Activated CD4-positive, alpha-beta T cell treated with anti-CD3 and anti-CD28 coated beads for 36 hours (primary cell): ENCODE data around the gene SMOC1. TPM values are rescaled to one million over a fixed set of nuclear protein-coding genes. Genes with fewer than 3 reads are reported as not detected.

Experiments
- ATAC-seq: fragments of 200-7000 bp; cut with Tn5 transposase; one replicate; pipeline ENCODE4 v1.10.0; 2021; ENCODE audit warnings: mild to moderate bottlenecking, moderate library complexity
- CTCF ChIA-PET: fragments of 350-600 bp; sonication (Branson Sonifier 250); formaldehyde crosslinking; loops from one replicate; lab custom pipeline; 2021; ENCODE audit warnings: antibody characterized with exemption; lab: Charles Lee
- POLR2A ChIA-PET: fragments of 350-600 bp; sonication (Branson Sonifier 250); formaldehyde crosslinking; loops from one replicate; lab custom pipeline; 2021; ENCODE audit warnings: antibody characterized with exemption, inconsistent platforms; lab: Charles Lee
- DNase-seq: peaks from one replicate; pipeline ENCODE4 v3.0.0-alpha.2; 2020
- H3K27ac Mint-ChIP-seq: one replicate; pipeline ENCODE4 v1.8.0; 2021; ENCODE audit warnings: mixed read lengths
- H3K27me3 Mint-ChIP-seq: one replicate; pipeline ENCODE4 v1.8.0; 2021; ENCODE audit warnings: mixed read lengths
- H3K36me3 Mint-ChIP-seq: one replicate; pipeline ENCODE4 v1.8.0; 2021; ENCODE audit warnings: low read depth, mixed read lengths
- H3K4me1 Mint-ChIP-seq: one replicate; pipeline ENCODE4 v1.8.0; 2021; ENCODE audit warnings: mixed read lengths
- H3K4me3 Mint-ChIP-seq: one replicate; pipeline ENCODE4 v1.8.0; 2021; ENCODE audit warnings: mild to moderate bottlenecking, moderate library complexity, mixed read lengths
- H3K9me3 Mint-ChIP-seq: one replicate; pipeline ENCODE4 v1.8.0; 2021; ENCODE audit warnings: low read depth, mixed read lengths
- intact Hi-C, 2 experiments: fragments of 100-400 bp; cut with DNase I in 1 of 2; cut with micrococcal nuclease in 1 of 2; formaldehyde crosslinking; loops; one replicate each; pipeline versions ENCODE4 v1.14.2 to v1.15.1; 2022 to 2024; cut with DNase I, micrococcal nuclease
- total RNA-seq, 2 experiments: library from RNA; stranded (reverse); gene quantifications; one replicate each; pipeline ENCODE4 v1.2.3, GENCODE V29; 2021

Gene SMOC1
- total RNA-seq, 2 experiments from 2014 or later: not detected

DNA sequence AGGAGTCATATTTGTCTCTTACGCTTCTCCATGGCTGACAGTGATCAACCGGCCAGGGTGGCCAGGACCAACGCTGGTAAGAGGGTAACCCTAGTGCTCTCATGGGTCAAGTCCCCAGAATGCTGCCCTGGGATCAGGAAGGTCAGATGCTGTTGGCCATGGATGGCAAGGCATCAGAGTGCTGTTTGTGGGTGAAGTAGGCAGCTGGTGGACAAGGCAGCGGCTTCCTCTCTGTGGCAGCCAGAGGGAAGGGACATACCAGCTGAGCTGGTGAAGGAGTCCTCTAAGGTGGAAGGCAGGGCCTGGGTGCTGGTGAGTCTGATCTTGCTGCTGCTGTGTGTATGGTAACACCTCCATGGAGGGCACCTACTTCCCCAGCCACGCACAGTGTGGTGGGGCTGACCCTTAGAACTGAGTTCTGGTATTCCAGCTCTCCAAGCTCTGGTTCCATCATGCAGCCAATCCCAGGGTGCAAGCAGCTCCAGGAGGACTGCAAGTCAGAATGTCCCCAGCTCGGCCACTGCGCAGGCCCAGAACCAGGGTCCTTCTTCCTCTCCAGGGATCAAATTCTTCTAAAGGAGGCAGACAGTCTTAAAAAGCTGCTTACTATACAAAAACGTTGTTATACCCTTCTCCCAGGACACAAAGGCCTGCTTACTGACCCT, 13.4 kb upstream of the SMOC1 start:
- no peak overlapping the region for H3K4me3 Mint-ChIP-seq
- H3K27ac Mint-ChIP-seq: no peak overlapping the region
- intact Hi-C loops: no loop called here
- peaks cover 7% of the 10 kb centered on the region for H3K9me3 Mint-ChIP-seq
- ATAC-seq: no peak
- H3K4me1 Mint-ChIP-seq: no peaks in the 10 kb centered on the region
- CTCF ChIA-PET: interaction anchor here (0.7 kb wide), 1 partner anchor 52 kb away, joined by 3 read pairs; no protein-coding TSS in a partner anchor
- H3K36me3 Mint-ChIP-seq: no peaks in the 10 kb centered on the region
- no peak for DNase-seq
- POLR2A ChIA-PET: no interaction called here
- H3K27me3 Mint-ChIP-seq: peaks cover 11% of the 10 kb centered on the region

DNA sequence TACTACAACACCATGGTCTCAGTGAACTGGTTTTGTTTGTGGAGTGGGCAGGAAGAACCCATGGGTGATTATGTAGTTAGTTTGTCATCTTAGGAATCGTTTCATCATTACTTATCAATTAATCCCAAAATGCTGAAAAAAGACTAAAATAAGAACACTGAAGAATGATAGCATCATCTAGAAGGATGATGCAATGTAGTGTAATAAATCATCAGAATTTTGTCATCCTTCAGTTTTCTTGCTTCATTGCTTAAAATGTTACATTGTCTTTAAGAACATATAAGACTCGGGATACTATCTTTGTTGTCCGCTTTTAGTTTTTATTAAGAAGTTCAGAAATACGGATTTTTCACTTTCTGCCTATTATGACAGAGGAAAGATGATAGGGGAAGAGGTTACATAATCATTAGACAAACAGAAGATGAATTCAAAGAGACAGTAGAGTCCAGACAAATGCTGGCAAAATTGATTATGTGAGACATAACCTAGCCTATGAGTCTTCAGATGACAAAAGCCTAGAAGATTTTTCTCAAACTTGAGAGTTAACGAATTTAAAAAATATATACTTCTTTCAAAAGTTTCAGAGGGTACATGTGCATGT, 10.8 kb upstream of the SMOC1 start:
- peak overlapping the region; percentile 40 for H3K27ac Mint-ChIP-seq

DNA sequence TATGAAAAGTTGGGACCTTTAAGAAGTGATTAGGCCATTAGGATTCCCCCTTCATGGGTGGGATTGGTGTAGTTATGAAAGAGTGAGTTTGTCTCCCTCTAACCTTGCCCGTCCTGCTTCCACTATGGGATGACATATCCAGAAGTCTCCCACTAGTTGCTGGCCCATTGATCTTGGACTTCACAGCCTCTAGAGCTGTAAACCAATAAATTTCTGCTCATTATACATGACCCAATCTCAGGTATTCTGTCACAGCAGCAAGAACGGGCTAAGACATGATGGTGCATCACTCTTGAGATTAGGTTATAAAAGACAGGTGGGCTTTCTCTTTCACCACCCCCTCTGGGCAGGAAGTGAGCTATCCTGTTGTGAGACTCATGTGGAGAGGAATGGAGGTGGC, 8.6 kb upstream of the SMOC1 start:
- Mint-ChIP-seq H3K36me3 (no peaks in the 10 kb centered on the region), H3K9me3 (peaks cover 1% of the 10 kb centered on the region), H3K27ac (no peak overlapping the region), H3K4me3 (no peak overlapping the region), H3K27me3 (peaks cover 14% of the 10 kb centered on the region), H3K4me1 (no peaks in the 10 kb centered on the region)
- CTCF ChIA-PET: interaction anchor here (0.6 kb wide), 1 partner anchor 115 kb away, joined by 3 read pairs; no protein-coding TSS in a partner anchor
- intact Hi-C loops: no loop called here
- DNase-seq: no peak
- ATAC-seq: no peak
- POLR2A ChIA-PET: no interaction called here

More for the DNA sequence above, 10.8 kb upstream of the SMOC1 start:
- H3K4me1 Mint-ChIP-seq: no peaks in the 10 kb centered on the region
- H3K9me3 Mint-ChIP-seq: peaks cover 7% of the 10 kb centered on the region
- ChIA-PET CTCF (no interaction called here), POLR2A (no interaction called here)
- H3K27me3 Mint-ChIP-seq: peaks cover 18% of the 10 kb centered on the region
- ATAC-seq (no peak), DNase-seq (no peak)
- H3K36me3 Mint-ChIP-seq: no peaks in the 10 kb centered on the region
- H3K4me3 Mint-ChIP-seq: no peak overlapping the region
- intact Hi-C loops: no loop called here

DNA sequence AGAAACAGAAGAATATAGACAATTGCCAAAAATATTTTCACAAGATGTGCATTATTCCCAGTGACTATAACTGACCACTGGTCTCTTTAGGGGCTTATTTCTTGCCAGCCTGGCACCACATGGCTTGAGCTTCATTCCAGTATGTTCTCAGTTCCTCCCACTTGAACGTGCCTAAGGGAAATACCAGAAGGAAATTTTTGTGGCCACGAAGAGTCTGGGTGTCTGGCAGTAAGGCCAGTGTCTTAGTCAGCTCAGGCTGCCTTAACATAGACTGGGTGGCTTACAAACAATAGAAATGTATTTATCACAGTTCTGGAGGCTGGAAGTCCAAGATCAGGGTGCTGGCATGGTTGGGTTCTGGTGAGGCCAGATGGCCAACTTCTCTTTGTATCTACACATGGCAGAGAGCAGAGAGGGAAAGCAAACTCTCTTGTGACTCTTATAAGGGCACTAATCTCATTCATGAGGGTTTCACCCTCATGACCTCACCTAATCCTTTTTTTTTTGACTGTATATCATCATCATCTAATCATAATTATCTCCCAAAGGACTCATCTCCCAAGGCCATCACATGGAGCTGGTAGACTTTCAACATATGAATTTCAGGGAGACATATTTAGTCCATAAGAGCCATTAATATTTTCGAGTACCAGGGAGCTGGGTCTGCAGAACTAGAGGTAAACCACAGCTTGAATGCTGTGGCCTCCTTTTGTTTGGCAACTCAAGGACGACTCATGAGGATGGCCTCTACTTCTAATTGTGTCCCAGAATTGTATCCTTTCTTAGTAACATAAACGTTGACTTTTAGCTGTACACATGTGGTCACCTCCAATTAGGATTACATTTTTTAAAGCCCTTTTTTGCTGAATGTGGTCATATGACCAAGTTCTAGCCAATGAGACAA, 5.1 kb upstream of the SMOC1 start:
- intact Hi-C loops: no loop called here
- Mint-ChIP-seq H3K4me1 (no peaks in the 10 kb centered on the region), H3K4me3 (no peak overlapping the region), H3K36me3 (no peaks in the 10 kb centered on the region), H3K27ac (no peak overlapping the region), H3K9me3 (no peaks in the 10 kb centered on the region), H3K27me3 (peaks cover 24% of the 10 kb centered on the region)
- ATAC-seq (no peak), DNase-seq (no peak)
- ChIA-PET CTCF (interaction anchor here (1.3 kb wide), 1 partner anchor 154 kb away, joined by 8 read pairs; no protein-coding TSS in a partner anchor), POLR2A (no interaction called here)

DNA sequence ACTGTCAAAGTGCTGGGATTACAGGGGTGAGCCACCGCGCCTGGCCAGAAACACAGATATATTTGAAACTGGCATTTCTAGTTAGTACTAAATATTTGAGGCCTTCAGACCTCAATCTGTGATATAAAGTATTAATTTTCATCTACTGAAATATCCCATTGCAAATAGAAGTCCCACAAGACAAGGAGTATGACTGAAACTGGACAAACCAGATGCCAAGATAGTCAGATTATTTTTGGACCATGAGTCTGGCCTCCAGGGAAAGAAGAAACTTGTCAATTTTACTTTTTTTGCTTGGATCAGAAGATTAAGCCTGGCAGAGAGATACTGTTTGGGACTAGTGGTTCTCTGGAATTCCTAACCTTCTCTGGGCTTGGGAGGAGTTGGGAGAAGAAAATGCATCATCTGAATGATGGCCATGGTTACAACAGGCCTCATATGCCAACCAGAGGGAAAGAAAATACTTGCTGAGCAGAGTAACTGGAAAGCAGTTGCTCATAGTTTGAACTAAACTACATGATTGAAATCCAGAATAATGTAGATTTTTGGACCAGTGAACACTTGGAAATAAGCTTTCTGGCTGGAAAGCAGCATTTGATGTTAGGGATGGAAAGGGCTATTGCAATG, 2.9 kb upstream of the SMOC1 start:
- intact Hi-C loops: loop anchor here in 1 of 2 experiments (5.0 kb wide), 1 partner anchor 151 kb away; no protein-coding TSS in a partner anchor
- no peak overlapping the region for H3K27ac Mint-ChIP-seq
- no peaks in the 10 kb centered on the region for H3K4me1 Mint-ChIP-seq
- ATAC-seq: no peak
- H3K4me3 Mint-ChIP-seq: no peak overlapping the region
- no peaks in the 10 kb centered on the region for H3K9me3 Mint-ChIP-seq
- ChIA-PET POLR2A (no interaction called here), CTCF (interaction anchor here (0.6 to 1.3 kb wide), 2 partner anchors 10 to 817 kb away, joined by 3 to 6 read pairs; no protein-coding TSS in a partner anchor)
- no peak for DNase-seq
- no peaks in the 10 kb centered on the region for H3K36me3 Mint-ChIP-seq
- peaks cover 39% of the 10 kb centered on the region for H3K27me3 Mint-ChIP-seq

DNA sequence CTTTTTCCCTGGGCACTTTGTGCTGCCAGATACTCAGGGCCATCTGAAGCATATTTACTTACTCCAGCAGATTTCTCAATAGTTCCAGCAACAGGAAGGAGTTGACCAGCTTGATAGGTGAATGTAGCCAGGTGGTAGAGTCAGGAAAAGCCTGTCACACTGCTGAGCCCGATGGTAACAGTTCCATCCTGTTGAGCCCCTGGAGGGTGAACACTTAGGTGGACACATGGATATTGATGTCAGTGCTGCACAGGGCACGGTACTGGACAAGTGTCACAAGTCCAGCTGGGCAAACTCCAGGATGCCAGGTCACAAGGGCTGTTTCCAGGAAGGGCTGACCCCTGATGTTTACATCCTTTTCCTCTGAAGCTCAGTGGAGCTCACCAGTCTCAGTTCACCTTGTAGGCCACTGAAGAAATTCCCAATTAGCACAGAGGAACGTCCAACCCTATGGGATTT, 2.3 kb upstream of the SMOC1 start:
- H3K27me3 Mint-ChIP-seq: peaks cover 44% of the 10 kb centered on the region
- ChIA-PET CTCF (interaction anchor here (0.6 to 1.9 kb wide), 4 partner anchors 10 to 816 kb away, joined by 3 to 6 read pairs (median 4); no protein-coding TSS in a partner anchor), POLR2A (no interaction called here)
- H3K4me1 Mint-ChIP-seq: no peaks in the 10 kb centered on the region
- H3K36me3 Mint-ChIP-seq: no peaks in the 10 kb centered on the region
- H3K9me3 Mint-ChIP-seq: no peaks in the 10 kb centered on the region
- intact Hi-C loops: loop anchor here in 1 of 2 experiments (5.0 kb wide), 1 partner anchor 150 kb away; no protein-coding TSS in a partner anchor
- no peak for ATAC-seq
- no peak overlapping the region for H3K4me3 Mint-ChIP-seq
- no peak overlapping the region for H3K27ac Mint-ChIP-seq
- no peak for DNase-seq

DNA sequence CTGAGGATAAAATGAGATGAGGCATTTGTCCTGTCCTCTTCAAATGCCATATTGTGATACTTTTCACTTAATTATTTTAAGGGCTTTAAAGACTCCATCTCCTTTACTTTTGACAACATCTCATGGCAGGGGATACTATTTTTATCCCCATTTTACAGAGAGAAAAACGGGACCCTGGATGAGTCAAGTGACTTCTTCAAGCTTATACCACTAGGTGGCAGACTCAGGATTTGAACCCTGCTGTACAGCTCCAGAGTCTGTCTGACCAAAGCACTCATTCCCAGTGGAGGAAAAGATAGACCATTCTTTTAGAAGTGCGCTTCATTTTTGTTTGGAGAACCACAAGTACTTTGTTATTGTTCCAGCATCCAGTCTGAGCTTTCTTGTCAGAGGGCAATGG, 1.7 kb upstream of the SMOC1 start:
- H3K4me1 Mint-ChIP-seq: no peaks in the 10 kb centered on the region
- H3K4me3 Mint-ChIP-seq: no peak overlapping the region
- POLR2A ChIA-PET: no interaction called here
- no peak overlapping the region for H3K27ac Mint-ChIP-seq
- DNase-seq (no peak), ATAC-seq (no peak)
- H3K9me3 Mint-ChIP-seq: no peaks in the 10 kb centered on the region
- intact Hi-C loops: loop anchor here in 1 of 2 experiments (5.0 kb wide), 1 partner anchor 150 kb away; no protein-coding TSS in a partner anchor
- peaks cover 47% of the 10 kb centered on the region for H3K27me3 Mint-ChIP-seq
- CTCF ChIA-PET: interaction anchor here (0.9 to 1.9 kb wide), 6 partner anchors 9 to 691 kb away, joined by 3 to 6 read pairs (median 4); no protein-coding TSS in a partner anchor
- H3K36me3 Mint-ChIP-seq: no peaks in the 10 kb centered on the region

DNA sequence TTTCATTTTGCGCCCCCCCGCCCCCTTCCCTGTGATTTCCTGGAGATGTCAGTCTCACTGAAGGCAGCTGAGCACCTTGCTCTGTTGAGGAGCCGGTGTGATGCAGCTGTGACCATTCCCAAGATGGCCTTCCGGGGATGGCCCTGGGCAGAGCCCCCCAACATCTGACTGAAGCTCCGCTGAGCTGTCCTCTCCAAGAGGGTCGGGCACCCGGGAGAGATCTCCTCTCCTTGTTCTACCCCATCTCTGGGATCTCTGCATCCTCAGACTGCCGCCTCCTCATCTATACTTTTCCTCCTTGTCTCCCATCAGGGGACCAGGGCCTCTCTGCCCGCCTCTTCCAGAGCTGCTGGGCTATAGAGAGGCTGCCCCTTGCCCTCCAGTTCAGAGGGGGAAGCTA, 965 bp upstream of the SMOC1 start:
- ATAC-seq: no peak
- intact Hi-C loops: loop anchor here in 1 of 2 experiments (5.0 kb wide), 1 partner anchor 149 kb away; no protein-coding TSS in a partner anchor
- Mint-ChIP-seq H3K9me3 (no peaks in the 10 kb centered on the region), H3K4me3 (no peak overlapping the region), H3K4me1 (no peaks in the 10 kb centered on the region), H3K27ac (no peak overlapping the region), H3K27me3 (peaks cover 45% of the 10 kb centered on the region), H3K36me3 (no peaks in the 10 kb centered on the region)
- ChIA-PET POLR2A (no interaction called here), CTCF (interaction anchor here (0.9 to 1.9 kb wide), 8 partner anchors 9 to 690 kb away, joined by 3 to 4 read pairs (median 3); no protein-coding TSS in a partner anchor)
- no peak for DNase-seq

DNA sequence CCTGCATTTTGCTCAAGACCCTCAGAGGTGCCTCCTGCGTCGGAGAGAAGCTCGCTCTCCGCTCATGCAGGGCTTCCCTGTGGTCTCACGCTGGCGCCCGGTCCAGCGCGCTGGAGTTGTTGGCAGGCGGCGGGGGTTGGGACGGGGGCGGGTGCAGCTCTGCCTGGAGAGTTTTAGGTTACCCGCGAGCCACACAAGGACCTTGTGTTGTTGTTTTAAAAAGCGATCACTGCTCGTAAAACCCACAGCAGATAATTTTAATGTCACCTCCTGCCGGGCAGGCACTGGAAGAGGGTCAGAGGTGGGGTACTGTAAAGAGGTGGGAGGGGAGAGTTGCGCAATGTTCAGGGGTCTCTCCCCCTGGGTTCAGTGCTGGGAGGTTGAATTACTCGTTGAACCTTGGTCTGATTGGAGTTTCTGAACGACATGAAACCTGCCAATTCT, 850 bp downstream of the SMOC1 start:
- H3K4me1 Mint-ChIP-seq: no peaks in the 10 kb centered on the region
- no peaks in the 10 kb centered on the region for H3K9me3 Mint-ChIP-seq
- H3K36me3 Mint-ChIP-seq: no peaks in the 10 kb centered on the region
- ChIA-PET POLR2A (no interaction called here), CTCF (no interaction called here)
- ATAC-seq: no peak
- peaks cover 56% of the 10 kb centered on the region for H3K27me3 Mint-ChIP-seq
- no peak overlapping the region for H3K27ac Mint-ChIP-seq
- intact Hi-C loops: no loop called here
- no peak overlapping the region for H3K4me3 Mint-ChIP-seq
- no peak for DNase-seq

DNA sequence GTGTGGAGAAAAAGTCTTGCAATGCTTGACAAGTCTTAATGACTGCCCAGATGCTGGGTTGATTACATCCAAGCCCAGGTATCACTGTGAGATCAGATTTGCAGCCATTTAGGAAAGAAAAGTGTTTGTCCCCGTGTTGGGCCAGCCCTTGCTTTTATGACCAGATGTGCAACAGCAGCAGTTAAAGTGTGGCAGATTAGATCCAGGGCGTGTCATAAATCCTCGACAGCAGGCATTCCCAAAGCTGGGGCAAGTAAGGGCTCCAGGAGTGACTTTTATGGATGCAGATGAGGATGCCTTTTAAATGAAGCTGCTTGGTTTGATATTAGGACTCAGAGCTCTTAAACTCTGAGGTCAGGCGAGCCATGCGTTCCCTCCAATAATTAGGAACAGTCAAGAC, 1.7 kb downstream of the SMOC1 start:
- Mint-ChIP-seq H3K27ac (no peak overlapping the region), H3K27me3 (peaks cover 54% of the 10 kb centered on the region), H3K36me3 (no peaks in the 10 kb centered on the region), H3K4me3 (no peak overlapping the region), H3K9me3 (no peaks in the 10 kb centered on the region), H3K4me1 (no peaks in the 10 kb centered on the region)
- intact Hi-C loops: no loop called here
- ATAC-seq: no peak
- ChIA-PET CTCF (interaction anchor here (1.0 kb wide), 1 partner anchor 10 kb away, joined by 4 read pairs; no protein-coding TSS in a partner anchor), POLR2A (no interaction called here)
- no peak for DNase-seq
